HG03520 (cell line): ENCODE data around the gene LIN7C.

ENCODE experiments used
- ATAC-seq: cut with Tn5 transposase; IDR thresholded peaks from one replicate; pipeline ENCODE4 v1.9.1; 2021; ENCODE audit warnings: mild to moderate bottlenecking, moderate library complexity; ENCODE audit not compliant: unreplicated experiment

Gene LIN7C

DNA sequence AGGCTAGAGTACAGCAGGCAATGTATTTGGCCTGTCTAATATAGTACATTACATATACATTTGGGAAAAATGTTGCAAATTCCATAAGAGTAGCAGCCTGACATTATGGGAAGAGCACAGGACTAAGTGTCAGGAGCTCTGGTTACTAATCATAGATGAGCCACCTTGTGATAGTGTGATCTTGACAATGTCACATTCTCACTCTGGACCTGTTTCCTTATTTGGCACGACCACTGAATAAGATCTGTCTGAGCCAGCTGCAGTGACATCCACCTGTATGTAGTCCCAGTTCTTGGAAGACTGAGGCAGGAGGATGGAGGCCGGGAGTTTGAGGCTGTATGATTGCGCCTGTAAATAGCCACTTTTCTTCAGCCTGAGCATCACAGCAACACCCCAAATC lies 5.7 kb upstream of the LIN7C start:
- ATAC-seq: no peak

DNA sequence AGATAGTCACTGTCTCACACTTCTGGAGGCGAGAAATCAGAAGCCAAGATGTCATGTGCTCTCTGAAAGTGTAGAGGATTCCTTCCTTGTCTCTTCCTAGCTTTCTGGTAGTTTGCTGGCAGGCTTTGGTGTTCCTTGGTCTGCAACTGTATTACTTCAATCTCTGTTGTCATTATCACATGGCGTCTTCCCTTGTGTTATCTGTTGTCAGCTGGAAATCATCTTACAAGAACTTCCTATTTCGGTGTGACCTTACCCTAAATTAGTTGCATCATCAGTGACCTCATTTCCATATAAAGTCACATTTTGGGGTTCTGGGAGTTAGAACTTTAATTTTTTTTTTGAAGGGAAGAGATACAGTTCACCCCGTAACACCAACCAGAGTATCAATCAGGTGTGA lies 3.3 kb upstream of the LIN7C start:
- ATAC-seq: no peak

DNA sequence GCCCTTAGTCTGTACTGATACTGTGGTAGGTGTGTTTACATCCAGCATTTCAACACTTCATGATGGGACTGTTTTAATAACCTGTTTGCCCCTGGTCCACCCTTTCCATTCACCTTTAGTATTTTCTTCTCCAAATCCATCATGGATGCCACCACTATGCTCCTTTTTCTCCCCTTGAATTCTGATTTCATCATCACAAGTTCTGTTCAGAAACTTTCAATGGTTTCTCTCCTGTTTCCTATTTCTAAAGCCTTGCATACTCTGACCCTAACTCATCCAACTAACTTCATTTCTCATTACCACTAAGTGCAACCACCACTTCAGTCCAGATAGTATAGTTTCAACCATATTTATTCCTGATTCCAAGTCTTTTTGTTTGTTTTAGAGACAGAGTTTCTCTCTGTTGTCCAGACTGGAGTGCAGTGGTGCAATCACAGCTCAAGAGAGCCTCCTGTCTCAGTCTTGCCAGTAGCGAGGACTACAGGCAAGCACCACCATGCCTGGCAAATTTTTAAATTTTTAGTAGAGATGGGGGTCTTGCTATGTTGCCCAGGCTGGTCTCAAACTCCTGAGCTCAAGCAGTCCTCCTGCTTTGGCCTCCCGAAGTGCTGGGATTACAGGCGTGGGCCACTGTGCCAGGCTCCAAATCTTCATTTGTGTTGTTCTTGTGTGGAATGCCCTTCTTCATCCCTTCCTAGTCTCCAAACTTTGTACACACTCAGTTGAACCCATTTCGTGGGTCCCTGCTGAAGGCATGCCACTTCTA lies 1.2 kb upstream of the LIN7C start:
- ATAC-seq: no peak

DNA sequence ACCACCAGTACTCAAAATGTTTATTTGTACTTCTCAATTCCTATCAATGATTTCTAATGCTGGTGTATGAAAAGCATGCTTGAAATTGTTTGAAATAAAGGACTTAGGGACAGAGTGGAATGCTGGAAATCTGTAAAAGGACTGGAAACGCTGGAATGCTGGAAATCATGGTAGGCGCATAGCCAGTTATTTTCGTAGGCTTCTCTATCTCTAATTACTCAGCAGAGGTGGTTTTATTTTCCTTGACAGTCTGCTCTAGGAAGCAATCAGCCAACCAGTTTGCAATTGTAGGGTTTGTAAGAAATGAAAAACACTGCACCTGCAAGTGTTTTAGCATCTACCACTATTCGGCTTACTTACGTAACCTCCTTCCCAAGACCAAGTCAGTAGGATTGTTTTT lies 788 bp downstream of the LIN7C start:
- ATAC-seq: peak; percentile 2

DNA sequence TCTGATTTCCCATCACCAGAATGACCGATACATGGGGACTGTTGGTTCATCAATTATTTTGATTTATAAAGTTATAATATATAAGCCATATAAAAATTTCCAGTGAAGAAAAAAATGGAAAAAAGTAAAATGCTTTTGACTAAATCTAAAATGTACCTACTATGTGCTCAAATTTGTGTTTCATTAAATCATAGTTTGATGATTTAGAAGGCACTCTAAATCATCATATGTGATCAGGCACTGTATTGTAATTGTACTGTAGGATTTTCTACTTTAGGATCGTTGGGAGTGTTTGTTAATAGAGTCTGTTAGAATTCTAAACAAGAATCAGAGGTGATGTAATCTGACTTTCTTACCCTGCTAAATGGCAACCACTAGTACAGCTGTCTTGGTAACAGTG lies 2.4 kb downstream of the LIN7C start:
- ATAC-seq: no peak

DNA sequence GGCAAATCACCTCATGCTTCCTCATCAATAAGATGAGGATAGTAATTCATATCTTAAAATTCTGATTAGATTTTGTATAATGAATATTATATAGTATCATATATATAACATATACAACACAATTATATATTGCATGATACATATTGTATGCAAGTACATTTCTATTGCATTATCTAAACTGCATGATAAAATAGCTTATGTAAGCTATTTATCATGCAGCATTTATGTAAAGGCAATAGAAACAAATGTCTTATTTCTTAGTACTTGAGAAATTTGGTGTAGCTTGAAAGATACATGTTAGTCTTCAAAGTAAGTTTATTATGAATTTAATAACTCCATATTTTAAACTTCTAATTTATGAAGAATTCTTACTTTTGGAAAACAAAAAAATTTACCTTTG lies 5.5 kb downstream of the LIN7C start:
- ATAC-seq: no peak

DNA sequence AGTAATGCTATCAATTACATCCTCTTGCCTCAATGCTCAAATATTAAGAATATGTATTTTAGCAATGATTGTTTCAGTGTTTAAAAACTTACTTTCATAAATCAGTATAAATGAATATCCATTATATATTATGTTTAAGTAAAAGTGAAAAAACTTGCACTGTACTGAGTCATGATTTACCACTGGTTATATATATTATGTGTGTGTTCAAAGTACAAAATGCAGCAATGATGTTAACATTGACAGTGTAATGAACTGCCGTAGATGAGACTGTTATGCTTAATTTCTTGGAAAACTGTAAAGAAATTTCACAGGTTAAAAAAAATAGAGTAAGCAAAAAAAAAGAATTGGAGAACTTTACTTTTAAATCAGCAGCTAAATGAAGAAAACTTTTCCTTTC lies 8.7 kb downstream of the LIN7C start:
- ATAC-seq: no peak

DNA sequence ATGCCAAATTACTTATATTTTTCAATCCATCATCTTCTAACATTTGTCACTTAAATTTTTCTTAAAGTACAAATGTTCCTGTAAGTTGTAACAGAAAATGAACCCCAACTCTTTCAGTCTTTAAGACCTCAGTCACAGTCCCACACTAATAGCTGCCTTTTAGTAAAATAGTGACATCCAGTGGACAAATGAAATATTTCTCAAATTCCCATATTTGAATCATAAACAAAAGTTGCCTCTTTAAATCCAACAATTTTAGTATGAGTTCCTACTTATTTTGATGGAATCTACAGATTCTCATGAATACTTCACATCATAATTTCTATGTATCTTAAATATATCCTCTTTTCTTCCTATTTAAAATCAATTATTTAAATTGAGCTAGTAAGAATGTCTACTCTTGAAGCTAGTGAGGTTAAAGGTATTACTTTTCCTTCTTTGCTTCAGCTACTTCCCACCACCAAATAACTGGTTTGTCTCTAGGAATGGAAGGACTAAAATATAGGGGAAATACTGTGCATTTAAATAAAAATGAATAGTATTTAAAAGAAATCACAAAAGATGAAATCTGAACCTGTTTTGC lies 9.2 kb downstream of the LIN7C start:
- ATAC-seq: peak; percentile 51

DNA sequence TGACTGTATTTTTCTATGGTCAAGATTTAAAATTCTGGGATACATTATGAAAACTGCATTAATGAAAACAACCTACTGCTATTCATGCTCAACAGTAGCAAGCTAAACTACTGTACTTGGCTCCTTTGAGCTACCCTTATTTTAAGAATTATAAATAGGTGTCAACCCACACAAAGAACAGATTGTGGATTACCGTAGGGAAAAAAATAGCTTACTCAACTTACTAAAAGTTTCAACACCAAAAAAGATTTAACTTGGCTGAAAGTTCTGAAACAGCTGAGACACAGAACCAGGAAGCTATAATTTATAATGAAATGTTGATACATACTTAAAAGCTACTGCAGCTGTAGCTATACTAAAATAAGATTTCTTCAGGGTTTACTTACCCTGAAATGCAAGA lies 10.1 kb downstream of the LIN7C start:
- no peak for ATAC-seq

DNA sequence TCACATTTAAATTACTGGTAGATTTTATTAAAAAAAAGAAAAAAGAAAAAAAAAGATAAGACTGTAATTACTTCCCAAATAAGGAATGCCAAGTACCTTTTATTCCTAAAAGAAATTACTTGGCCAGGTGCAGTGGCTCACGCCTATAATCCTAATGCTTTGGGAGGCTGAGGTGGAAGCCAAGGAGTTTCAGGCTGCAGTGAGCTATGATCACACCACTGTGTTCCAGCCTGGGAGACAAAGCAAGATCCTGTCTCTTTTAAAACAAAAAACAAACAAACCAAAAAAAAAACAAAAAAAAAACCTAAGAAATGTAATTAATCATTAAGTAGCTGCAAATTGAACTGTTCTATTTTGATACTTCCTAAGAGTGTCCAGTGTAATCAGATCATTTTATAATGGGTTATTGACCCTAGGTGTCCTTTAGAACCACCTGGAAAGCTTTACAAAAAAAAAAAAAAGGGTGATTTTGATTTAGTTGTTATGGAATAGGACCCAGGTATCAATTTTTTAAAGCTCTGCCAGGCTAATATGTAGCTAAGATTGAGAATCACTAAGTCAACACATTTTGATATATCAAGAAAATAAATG lies 10.8 kb downstream of the LIN7C start:
- no peak for ATAC-seq

DNA sequence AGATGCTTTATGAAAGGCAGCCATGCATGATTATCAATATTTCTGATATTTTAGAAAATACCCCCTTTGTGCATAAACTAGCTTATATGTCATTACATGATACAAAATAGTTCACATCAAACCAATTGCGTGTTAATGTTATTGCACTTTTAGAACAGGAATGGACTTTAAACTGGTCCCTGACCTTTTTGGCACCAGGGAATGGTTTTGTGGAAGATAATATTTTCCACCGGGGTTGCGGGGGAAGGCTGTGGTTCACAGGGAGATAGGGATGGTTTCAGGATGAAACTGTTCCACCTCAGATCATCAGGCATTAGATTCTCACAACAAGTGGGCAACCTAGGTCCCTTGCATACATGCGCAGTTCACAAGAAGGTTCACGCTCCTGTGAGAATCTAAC lies 17.5 kb downstream of the LIN7C start:
- ATAC-seq: no peak

DNA sequence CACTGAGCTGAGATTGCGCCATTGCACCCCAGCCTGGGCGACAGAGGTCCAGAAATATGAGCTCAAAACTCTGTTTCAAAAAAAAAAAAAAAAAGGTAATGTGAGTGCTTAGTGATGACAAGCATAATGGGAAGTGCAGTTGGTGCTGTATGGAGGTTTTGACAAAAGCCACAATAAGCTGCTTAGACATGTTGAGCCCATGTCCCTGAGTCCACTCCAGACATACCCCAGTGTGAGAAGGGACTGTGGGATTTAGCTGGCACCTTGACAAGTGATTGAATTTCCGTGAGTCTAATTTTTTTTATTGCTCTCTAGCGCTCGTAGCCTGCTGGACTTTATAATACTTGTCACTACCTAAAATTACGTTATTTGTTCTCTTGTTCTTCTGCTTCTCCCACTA lies 18.9 kb downstream of the LIN7C start:
- no peak for ATAC-seq

DNA sequence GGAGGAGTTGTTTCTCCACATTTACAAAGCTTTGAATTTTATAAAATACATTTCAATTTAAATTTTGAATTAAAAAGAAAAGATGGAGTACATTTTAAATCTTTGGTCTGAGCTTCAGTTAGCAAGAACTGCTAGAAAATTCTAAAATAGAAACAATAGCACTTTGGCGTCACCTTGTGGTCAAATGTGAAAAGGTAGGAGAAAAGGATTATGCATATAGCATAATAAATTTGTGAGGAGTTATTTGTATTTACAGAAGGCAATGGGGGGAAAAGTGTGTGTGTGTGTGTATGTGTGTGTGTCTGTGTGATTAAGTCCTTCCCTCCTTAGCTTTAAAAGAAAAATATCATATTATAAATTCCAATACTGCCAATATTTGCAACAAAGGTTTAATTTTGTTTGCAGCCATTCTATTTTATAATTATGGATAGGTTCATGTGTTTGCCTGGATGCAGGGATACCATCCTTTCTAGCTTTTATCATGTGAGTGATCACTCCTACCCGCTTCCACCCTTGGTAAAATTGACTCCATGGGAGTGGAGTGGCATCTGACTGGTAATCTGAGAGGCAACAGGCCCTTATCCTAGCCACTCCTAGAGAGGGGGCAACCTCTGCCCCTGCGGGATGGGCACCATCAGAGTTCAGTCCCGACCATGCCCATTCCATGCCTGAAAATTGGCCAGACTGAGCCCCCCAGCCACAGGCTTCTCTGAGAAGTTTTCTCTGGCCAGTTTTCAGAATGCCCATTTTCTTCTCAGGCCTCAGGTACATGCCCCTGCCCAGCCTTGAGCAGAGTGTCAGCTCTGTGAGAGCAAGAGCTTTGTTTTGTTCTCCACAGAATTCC lies 20.4 kb downstream of the LIN7C start:
- peak; percentile 57 for ATAC-seq

DNA sequence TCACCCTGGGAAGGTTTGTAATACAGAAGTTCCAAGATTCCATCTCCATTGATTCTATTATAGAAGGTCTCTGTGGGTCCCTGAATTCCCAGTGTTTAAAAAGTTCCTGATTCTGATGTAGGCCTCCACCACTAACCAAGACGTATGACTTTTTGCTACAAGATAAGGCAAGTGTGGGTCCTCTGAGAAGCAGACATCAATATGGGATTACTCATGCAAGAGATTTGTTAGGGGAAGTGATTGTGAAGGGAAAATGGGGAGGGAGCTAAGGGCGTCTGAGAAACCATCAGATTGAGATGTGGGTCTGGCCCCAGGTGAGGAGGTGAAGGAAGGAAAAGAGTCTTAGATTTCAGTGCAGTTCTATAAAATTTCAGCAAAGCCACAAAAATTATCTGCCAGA lies 23.8 kb downstream of the LIN7C start:
- ATAC-seq: no peak

DNA sequence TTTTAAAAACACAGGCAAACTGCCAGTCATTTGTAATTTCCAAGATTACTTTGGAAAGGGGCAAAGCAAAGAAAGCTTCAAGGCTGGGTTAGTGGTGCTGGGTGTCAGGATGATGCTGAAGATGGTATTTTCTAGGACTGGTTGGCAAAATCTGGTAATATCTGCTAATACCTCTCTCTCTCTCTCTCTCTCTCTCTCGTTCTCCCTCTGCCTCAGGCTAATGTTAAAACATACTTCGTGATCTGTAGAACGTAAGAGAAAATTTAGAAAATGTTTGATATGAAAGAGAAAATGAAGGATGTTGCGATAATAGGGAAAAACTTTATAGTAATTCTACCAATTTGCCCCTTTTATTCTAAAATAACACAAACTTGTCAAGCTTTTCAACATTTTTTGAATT lies 24.6 kb downstream of the LIN7C start:
- ATAC-seq: no peak

DNA sequence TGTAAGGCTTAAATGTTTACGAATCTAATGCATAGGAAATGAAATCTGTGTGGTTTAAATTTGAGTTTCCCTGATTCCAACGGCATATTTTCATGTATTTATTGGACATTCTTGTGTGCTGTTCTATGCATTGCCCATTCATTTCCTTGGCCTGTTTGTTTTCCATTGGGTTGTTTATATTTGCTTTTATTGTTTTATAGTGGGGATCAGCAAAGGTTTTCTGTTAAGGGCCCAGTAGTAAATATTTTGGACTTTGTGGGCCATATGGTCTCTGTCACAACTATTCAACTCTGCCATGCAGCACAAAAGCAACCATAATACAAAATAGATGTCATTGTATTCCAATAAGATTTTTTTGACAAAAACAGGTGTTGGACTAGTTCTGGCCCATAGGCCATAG lies 28.7 kb downstream of the LIN7C start:
- ATAC-seq: no peak

DNA sequence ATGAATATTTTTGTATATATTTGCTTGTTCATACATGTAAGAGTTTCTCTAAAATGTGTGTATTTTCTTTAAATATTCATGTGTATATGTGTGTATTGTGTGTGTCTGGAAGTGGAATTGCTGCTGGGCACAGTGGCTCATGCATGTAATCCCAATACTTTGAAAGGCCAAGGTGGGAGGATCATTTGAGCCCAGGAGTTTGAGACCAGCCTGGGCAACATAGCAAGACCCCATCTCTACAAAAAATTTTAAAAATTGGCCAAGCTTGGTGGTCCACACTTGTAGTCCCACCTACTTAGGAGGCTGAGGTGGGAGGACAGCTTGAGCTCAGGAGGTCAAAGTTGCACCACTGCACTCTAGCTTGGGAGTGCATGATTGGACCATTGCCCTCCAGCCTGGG lies 29.3 kb downstream of the LIN7C start:
- ATAC-seq: no peak

DNA sequence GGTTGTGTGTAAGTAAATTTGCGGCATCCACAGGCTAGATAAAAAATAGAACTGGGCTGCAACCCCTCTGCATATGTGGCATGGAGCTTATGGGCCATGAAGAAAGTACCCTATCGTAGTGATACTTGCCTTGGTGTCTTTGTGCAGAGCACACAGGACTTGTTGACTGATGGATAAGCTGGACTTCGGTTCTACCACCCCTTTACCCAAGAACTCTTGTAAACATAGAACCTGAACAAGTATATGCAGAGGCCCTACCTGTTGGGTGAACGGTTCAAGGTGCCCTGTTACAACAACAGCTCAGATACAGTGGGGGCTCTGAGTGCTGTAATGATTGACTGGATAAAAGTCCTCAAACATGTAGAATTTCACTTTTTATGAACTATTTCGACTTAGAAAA lies 30.9 kb downstream of the LIN7C start:
- no peak for ATAC-seq

DNA sequence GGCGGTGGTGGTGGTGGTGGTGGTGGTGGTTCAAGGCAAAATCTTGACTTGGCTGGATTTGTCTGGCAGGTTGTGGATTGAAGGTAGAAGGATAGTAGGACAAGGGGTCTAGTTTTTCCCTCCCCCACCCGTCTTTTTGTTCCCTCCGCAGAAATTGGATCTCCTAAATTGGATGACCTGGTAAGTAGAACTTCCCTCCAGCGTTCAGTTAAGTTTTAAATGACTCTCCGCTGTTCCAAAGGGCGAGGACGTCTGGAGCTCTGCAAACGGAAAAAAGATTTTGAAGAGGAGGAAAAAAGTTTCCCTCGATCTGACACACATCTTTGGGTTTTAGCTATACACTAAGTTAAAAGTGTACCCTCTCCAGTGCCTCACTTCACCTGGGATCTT lies 33.6 kb downstream of the LIN7C start:
- no peak for ATAC-seq

DNA sequence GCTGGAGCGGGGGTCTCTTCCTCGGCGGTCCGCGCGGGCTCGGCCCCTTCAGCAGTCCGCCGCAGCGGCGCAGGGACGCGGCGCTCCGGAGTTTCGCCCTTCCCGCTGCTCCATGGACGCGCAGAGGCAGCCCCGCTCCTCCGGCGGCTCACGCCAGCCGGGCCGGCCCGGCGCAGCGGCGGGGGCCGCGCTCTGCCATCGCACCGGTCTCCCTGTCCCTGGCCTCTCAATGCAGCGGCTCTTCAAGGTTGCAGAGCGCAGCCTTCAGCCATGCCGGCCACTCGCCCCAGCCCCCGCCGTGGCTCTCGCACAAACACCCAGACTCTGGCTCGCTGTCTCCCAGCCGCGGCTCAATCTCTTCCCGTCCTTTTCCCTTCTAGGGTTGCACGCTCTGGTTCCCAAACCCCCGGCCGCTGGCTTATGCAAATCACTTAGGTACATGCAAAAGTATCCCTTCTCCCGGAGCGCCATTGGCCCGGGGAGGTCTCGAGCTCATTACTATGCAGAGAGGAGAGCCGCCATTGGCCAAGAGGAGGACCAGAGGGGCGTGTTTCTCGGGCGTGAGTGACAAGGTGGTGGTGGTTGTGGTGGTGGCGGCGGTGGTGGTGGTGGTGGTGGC lies 34.1 kb downstream of the LIN7C start, which contains the start of gene LGR4:
Gene LGR4 (minus strand): TSS at position 393 of the 619 bp plus-strand sequence. CDS start 488 bp downstream, outside the sequence.
- ATAC-seq: peak; percentile 93
